Stimulated activated naive CD4-positive, alpha-beta T cell treated with Interleukin-2 at 50 U/mL for 16 hours (primary cell): ENCODE measurements around the gene FGD4.
"Not testable (repeated sequence)": the region's sequence is repeated elsewhere in the genome, so short reads cannot be mapped to it uniquely, and the experiment has no call there.

Experiments used
- DNase-seq: peaks from one replicate; lab custom pipeline; 2025; lab: John Stamatoyannopoulos, UW

FGD4 gene

DNA sequence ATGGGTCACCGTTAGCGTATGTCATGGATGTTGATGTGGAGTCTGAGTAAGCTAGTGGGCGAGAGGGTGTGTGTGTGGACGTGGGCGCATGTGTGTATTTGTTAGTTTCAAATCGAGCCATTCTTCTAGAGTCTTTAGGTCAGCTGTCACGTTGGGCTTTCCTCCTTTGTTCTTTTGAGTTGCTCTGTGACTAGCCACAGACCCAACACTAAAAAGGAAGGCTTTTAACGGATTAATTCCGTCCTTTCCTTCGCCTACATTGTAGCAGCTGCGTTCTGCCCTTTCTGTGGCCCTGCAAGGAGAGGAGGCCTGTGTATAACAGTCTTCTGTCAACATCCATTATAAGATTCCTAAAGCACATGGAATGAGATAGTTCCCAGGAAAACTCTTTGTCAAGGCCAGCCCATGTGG is 162.6 kb downstream of the FGD4 start:
- no peak for DNase-seq

DNA sequence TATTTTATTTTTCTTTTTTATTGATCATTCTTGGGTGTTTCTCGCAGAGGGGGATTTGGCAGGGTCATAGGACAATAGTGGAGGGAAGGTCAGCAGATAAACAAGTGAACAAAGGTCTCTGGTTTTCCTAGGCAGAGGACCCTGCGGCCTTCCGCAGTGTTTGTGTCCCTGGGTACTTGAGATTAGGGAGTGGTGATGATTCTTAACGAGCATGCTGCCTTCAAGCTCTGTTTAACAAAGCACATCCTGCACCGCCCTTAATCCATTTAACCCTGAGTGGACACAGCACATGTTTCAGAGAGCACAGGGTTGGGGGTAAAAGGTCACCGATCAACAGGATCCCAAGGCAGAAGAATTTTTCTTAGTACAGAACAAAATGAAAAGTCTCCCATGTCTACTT is 163.1 kb downstream of the FGD4 start:
- not testable (repeated sequence) for DNase-seq

DNA sequence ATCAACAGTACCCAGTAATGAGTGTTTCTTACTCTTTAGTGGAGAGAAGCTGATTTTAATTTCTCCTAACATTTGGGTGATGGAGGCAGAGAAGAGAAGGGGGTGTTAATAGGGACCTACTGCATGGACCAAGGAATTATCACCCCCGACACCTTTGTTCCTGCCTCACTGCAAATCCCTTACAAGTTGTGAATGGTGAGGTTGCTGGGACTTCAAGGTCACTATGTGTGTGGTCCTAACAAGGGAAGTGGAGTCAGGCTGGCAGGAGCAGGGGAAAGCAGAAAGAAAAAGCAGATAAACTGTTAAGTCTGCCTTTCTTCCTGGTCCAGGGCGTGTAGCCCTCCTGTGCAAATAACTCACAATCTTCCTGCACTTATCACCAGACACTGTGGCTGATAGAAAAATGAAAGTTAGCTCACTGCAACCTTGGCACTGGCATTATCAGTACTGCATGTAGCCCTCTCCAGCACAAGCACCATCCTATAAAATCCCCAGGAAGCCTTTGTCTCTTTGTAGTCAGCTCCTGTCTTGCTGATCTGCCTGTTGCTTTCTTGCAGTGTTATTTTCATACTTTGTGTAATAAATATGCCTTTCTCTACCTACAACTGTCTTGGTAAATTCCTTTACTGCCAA is 167.4 kb downstream of the FGD4 start:
- no peak for DNase-seq

DNA sequence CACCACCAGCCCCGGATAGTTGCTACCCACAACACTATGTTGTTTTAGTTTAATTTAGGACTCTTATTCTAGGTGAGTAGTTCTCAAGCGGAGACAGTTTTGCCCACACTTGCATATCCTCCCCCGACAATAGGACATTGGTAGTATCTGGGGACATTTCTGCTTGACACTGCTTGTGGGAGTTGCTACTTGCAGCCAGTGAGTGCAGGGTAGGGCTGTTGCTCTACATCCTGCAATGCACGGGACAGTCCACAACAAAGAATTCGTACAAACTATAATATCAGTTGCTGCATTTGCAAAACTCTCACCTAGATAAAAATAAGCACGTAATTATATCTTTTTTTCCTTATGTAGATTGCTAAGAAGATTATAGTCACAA is 167.9 kb downstream of the FGD4 start:
- no peak for DNase-seq

DNA sequence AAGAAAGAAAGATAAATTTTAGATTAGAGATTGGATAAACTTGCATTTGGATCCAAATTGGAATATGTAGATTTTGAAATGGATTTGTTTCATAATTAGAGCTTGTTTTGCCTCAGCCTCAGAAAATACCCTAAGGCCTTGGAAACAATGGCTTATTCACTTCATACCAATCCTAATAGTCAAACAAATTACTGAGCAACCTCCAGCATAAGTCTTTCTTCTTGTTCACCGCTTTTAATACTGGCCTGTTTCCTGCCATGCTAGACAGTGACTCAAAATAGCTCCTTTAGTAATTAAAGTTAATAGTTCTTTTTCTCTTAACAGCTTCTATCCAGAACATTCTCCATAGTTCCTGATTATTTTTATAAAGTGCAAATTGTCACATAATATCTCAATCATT is 168.9 kb downstream of the FGD4 start:
- no peak for DNase-seq

DNA sequence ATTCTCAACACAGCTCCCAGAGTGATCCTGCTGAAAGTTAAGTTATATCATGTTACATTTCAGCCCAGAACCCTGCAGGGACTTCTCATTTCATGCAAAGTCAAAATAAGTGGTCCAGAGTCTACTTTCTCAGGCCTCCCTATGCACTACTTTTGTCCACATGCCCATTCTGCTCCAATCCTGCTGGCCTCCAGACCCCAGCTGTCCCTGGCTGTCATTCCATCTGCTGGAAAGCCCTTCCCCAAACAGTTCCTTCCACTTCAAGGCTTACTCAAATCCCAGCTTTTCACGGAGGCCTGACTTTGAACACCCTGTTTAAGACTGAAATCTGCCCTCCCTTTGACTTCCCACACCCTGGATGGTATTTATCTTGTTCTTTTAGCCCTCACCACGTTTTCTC is 169.9 kb downstream of the FGD4 start:
- DNase-seq: no peak

DNA sequence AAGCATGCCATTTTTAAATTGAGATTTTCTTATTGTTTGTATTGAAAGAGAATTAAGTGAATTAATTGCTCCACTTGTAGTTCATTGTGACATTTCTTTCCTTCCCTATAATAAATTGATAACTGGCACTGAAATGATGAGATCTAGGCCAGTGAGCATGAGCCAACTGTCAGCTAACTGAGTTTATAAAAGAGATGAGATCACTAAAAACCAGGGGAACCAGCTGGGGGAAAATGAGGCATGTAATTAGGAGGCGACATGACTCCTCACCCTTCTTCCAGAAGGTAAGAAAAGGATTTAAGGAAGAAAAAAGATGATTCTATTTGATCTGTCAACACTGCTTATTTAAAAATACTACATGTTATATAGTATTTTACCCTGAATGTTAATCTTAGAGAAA is 175.2 kb downstream of the FGD4 start:
- no peak for DNase-seq

DNA sequence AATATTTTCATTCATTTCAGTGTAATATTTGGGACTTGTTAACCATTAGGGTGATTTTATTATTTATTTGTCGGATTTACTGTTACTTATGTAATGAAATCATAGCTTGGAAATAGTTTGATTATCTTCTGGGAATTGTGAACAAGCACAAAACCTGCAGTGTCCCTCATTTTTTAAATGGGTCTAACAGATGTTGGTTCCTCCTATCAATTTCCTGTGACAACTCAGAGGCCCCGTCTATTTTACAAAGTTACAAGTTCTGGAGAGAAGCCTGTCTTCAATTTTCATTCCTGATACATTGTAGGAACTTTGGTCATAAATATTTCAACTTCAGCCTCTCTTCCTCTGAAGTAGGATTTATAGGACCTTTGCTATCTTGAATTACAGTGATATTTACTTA is 178.0 kb downstream of the FGD4 start:
- DNase-seq: no peak

DNA sequence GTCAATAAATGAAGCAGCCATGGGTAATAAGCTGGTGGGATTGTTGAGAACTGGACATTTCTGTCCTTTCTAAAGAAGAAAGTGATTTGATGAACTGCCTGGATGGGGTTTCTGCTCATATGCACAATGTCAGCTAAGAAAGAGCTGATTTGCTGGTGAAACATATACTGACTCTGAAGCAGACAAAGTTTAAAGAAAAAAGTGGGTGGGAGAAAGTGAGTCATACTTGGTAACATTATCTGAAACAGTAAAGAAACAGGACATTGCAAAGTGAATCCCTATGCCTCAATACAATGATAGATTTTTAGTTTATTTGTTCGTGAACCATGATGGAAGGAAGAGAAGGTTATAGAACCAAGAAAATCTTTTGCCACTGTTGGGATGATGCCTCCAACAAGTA is 184.2 kb downstream of the FGD4 start:
- DNase-seq: no peak

DNA sequence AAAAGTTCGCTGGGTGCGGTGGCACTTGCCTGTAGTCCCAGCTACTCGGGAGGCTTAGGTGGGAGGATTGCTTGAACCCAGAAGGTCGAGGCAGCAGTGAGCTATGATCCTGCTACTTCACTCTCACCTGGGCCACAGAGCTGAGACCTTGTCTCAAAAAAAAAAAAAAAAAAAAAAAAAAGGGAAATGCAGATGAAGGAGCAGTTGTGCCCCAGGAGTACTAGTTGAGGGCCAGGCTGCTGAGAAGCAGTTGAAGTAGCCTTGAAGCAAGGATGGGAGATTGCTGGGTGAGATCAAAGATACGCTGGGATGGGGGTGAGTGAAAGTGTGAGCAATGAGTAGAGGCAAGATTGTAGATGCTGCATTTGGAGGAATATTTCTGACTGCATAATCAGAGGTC is 186.3 kb downstream of the FGD4 start:
- no peak for DNase-seq

DNA sequence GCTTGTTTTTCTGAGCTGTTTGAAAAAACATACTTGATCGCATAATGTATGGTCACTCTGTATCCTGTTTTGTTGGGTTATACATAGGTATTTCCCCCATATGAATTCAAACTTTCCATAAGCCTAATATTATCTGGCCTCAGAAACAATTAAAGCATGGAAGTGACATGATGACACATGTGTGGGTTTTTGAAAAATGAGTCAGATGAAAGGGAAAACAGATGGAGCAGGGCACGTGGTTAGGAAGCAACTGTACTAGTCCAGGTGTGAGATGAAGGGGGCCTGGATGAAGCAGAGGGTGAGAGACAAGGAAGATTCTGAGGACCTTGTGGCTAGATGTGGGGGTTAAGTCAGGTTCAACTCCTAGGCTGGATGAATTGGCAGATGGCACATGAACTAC is 187.0 kb downstream of the FGD4 start:
- DNase-seq: no peak

DNA sequence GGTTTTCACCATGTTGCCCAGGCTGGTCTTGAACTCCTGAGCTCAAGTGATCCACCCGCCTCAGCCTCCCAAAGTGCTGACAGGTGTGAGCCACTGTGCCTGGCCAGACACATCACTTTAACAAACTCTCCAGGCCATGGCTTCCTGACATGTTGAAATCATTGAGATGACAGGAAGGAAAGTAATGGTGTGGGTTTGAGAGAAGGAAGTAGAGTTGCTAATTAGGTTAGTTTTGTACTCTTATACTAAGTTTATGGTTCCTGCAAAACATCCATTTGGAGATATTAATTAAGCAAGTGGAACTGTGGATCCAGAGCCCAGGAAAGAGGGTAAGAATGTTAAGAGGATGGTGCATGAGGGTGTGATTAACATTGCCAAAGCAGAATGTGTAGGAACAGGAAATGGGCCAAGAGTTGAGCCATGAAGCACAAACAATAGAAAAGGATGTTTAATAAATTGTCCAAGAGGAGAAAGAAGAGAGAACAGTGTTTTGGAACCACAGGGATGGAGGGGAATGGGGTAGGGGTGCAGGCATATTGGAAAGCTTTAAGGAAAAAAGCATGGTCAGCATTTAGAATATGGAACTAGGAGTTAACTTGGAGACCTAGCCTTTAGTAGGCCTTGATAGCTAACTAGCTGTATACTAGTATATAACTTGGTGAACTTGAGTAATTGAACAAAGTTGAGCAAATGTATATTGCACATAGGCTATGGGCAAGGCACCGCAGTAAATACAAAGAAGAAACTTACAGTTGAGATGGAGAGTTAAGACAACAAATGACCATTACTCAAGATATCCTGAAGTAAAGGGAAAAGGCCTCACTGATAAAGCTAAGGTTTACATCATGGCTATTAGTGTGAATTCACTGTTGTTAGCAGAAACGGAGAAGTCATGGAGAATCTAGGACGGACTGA is 188.5 kb downstream of the FGD4 start:
- DNase-seq: no peak

DNA sequence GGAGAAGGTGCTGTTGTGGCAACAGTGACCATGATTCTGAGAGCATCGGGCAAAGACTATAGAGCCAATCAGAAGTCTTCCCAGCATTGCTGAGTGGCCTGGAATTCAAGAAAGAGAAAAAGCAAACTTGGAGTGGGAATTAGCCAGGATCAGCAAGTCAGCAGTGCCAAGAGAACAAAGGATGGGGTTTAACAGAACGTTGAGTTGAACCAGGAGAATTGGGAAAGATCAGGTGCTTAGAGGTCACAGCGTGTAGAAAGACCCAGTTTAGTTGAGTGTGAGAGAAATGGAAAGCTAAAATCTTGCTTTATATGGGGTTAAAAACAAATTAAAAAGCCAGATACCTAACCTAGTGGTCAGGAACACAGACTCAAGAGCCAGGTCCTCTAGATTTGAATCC is 189.2 kb downstream of the FGD4 start:
- no peak for DNase-seq

DNA sequence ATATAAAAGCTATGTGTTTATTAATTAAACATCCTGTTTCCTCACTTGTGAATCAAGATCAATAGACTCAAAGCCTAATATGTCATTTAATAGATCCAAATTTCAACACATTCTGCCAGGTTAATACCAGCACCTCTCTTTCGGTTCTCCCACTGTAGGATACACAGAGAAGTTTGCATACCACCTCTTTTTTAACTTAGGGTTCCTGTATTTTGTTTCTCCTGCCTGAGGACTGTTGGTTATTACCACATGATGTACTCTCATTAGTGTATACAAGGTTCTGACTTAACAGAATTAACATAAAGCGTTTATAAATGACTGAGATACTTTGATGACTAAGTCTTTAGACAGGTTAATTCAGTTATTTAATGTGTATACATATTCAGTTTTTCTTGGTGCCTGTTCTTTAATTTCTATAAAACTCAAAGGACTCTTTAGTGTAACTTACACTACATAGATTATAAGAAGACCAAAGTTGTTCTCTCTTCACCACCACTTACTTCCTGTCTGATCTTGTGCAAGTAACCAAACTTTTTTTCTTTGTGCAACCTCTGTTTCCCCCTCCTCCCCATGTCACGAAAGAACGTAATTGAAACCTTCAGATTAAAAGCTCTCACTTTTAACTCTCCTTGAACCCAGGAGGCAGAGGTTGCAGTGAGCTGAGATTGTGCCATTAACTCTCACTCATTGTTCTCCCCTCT is 190.0 kb downstream of the FGD4 start:
- no peak for DNase-seq

DNA sequence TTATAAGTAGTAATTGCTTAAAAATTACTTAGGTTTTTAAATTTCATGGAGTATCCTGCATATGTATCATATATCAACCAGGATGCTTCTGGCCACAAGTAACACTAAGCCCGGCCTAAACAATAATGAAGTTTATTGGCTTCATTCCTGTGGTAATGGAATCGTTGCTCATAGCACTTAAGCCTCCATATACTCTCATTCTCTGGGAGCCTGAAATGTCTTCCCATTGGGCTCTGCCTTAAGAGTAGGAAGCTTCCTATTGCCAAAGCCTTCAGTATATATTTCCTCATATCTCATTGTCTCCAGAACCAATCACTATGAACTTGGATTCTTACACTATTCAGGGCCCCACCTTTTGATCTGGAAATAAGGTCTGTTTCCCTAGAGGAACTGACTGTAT is 195.9 kb downstream of the FGD4 start:
- no peak for DNase-seq

DNA sequence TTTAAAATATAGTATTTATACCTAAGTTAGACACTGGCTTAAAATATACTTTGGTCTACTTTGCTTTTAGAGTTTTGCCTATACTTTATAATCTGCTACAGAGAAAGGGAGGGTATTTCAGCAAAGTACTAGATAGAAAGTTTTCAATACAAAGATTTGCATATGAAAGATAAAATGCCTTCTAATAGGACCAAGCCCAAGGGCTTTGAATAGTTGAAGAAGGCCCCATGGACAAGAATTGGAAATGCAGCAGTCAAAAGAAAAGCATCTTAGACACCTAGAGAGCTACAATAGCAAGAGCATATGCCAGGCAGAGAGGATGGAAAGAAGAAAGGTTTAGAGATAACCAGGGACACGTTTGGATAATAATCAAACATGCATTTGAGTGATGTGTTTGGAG is 196.7 kb downstream of the FGD4 start:
- no peak for DNase-seq

DNA sequence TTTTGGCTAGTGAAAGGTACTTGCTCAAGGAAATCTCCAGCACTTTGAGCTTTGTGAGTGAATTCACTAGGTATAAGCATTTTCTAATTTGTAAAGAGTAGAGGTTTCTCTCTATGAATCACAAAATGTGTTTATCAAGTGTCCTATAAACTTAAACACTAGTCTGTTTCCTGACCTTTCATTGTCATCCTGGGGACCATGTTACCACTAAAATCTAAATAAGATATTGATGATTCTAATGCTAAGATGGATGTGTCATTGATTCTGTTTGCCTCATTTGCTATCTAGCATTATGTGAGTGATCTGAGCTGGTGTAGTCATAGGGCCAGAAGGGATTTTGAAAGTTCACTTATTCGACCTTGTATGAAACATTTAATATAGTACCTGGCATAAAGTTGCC is 199.3 kb downstream of the FGD4 start:
- no peak for DNase-seq

DNA sequence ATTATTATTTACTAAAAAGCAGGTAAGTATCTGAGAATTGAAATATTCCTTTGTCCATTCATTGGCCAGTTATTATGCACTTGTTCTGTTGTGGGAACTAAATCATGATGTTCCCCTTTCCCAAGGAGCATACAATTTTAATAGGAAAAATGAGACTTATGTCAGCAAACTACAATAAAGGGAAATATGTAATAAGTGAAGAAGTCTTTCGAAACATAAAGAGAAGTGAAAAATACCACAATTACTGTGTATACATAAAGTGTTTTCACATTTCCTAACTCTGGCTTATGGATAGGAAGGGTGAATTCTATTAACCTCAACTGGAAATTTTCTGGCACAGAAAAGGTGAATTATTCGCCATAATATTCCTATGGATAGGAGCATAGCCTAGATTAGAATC is 201.3 kb downstream of the FGD4 start:
- no peak for DNase-seq

DNA sequence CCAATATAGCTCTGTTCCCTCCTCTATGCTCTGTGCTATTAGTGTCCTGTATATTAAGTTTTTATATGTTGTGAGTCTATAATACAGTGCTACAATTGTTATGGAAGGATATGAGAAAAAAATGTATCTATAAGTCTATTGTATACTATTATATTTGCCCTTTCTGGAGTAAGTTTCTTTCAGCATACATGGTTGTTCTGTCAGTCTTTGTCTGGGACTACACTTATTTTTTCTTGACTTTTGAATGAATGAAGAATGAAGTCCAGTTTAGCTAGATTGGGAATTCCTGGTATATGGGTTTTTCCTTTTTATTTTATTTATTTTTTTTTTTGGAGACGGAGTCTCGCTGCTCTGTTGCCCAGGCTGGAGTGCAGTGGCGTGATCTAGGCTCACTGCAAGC is 203.7 kb downstream of the FGD4 start:
- no peak for DNase-seq

DNA sequence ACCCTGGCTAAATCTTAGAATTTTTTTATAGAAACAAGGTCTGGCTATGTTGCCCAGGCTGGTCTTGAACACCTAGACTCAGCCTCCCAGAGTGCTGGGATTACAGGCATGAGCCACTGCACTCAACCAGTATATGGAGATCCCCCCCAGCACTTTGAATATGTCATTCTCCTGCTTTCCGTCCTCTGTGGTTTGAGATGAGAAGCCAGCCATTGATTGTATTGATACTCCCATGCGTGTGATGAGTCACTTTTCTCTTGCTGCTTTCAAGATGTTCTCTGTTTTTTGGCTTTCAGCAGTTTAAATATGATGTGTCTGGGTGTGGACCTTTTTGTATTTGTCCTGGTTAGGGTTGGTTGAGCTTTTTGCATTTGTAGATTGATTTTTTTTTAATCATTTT is 204.5 kb downstream of the FGD4 start:
- DNase-seq: no peak

DNA sequence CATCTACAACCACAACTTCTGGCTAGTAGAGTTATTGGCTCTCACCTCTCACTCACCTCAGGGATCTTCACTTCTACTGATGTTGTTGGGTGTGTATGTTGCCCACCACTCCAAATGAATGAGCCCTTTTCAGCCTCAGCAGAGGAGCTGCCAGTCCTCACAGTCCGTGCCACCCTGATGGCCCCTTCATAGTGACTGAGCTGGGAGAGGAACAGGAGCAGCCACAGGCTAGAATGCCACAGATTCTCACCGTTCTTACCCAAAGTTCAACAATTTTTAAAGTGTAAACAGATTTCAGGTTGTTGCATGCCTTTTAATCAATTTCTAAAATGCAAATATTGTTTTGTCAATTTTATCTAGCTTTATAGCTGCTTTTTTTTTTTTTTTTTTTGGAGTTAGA is 205.2 kb downstream of the FGD4 start:
- DNase-seq: no peak

DNA sequence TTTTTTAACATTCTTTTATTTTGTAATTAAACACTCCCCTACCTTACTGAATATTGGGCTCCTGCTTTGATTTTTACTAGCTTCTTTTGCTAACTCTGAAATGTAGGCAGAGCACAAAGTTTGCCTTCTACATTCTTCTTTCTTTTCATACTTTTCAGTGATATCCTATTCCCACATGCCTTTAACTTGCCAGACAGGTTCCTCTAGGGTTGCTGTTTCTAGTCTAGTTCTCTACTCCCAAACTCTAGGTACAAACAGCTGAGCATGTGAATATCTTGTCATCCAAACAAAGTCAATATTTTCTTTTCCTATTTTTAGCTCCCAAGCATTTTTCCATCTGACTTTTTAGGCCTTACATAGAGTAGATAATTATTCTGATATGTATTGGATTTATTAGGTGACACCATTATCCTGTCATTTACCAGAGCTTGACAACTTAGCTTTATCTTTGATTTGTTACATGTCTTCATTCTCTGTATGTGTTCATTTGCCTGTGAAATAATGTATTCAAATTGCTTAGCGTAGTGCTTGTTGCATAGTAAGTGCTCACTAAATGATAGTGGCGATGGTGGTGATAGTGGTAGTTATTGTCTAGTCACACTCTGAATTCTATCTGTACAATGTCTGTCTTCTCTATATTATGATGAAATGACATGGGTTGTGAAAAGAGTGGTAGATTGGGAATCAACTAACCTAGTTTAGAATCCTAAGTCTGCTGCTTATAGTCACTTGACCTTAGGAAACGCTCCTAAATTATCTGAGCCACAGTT is 206.2 kb downstream of the FGD4 start:
- DNase-seq: no peak
